Right renal cortex interstitium (tissue), 3 donors: ENCODE results near the gene TMEM30A. TPM values are rescaled to one million over a fixed set of nuclear protein-coding genes. Genes with fewer than 3 reads are reported as not detected.

Experiments used
- DNase-seq, 3 donors: peaks; one replicate each; pipeline ENCODE4 v3.0.0-alpha.2; 2013; ENCODE audit warnings: low read depth in 3 of 3, low spot score in 2 of 3
- polyA plus RNA-seq, 3 donors: library from polyadenylated mRNA; unstranded; fragments of 120-200 nt; gene quantifications; one replicate each; pipeline ENCODE4 v1.2.1, GENCODE V29; 2013; ENCODE audit not compliant: insufficient read length in 3 of 3

TMEM30A gene
- polyA plus RNA-seq, 3 donors = 125 to 137 (median 130) TPM

DNA sequence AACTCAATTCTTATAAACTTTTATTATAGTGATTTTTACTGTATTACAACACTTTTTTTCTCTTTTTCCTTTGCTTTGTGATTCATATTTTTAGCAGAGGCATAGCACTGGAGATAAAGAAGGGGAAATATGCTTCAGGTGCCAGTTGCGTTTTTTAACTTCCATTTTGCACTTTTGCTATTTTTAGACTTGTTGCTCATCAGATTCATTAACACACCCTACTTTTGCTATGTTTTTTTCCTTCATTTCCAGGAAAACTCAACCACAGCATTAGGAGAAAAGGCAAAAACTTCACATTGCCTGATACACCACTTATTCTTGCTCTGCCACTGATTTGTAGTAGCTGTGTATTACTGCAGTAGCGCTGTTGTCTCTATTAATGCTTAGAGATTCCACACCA is 8.0 kb upstream of the TMEM30A start:
- DNase-seq = no peak

DNA sequence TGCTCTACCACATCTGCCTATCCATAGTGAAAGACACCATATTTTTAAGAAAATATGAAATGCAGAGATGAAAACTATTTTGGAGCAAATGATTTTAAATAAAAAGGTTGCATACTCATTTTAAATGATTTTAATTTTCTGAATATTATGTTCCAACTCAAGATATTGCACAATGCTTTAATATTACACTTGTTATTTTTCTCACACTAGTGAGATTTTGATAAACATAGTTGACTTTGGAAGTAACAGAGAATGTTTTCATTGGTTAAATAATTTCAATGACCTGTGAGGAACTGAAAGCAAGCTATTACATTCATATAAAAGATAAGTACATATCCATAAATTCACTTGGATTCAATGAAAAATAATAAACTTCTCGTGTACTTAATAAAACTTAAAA is 7.2 kb upstream of the TMEM30A start:
- no peak for DNase-seq

GRCh38 chr6:75291331-75291730 is 6.7 kb upstream of the TMEM30A start:
- DNase-seq = no peak

GRCh38 chr6:75290136-75290945 is 5.7 kb upstream of the TMEM30A start:
- DNase-seq = no peak

GRCh38 chr6:75288023-75288422 is 3.4 kb upstream of the TMEM30A start:
- DNase-seq = no peak

- no peak for DNase-seq
Measured at GRCh38 chr6:75287424-75287823, 2.8 kb upstream of the TMEM30A start.

DNA sequence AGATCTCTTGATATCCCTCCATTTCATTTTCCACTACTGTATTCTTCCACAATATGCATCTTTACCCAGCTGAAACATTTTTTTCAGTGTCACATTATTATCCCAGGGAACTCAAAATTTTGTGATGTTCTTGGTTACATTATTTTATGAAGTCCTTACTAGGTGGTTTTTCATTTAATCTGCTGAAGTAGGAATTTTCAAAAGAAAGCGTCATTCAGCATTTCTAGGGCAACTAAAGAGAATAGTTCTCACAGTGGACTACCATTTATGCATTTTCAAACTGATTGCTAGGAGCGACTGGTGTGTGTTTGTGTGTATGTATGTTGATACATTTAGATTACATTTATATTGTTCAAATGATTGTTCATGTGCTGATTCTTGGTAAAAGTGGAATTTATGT is 2.4 kb upstream of the TMEM30A start:
- DNase-seq = no peak

GRCh38 chr6:75285283-75285639 is 669 bp upstream of the TMEM30A start:
- DNase-seq = peak in 1 of 3 donors; percentile 26

GRCh38 chr6:75283907-75284631 is 523 bp downstream of the TMEM30A start:
- DNase-seq = peak in 2 of 3 donors; percentile 35 to 67

- DNase-seq = no peak
Measured at GRCh38 chr6:75282706-75283105, 1.9 kb downstream of the TMEM30A start.

- no peak for DNase-seq
Measured at GRCh38 chr6:75281653-75282052, 2.9 kb downstream of the TMEM30A start.

- no peak for DNase-seq
Measured at GRCh38 chr6:75280131-75280855, 4.3 kb downstream of the TMEM30A start.

DNA sequence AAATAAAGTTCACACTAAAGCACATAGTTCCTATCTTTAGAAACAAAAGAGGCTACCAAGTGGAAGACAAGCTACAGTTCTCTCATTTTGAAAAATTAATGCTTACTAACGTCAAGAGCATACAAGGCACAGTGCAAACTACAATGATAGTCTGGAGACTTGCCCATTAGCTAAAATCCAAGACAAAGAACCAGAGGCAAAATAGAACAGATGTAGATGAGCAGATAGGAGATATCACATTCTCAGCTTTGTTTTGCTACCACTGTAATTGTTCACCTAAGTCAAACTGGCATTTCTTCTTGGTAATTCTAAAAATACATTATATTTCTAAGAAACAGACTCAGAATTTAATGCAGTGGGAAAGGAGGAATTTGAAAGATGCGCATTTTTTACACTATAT is 5.2 kb downstream of the TMEM30A start:
- no peak for DNase-seq

- no peak for DNase-seq
Measured at GRCh38 chr6:75278474-75279077, 6.0 kb downstream of the TMEM30A start.

DNA sequence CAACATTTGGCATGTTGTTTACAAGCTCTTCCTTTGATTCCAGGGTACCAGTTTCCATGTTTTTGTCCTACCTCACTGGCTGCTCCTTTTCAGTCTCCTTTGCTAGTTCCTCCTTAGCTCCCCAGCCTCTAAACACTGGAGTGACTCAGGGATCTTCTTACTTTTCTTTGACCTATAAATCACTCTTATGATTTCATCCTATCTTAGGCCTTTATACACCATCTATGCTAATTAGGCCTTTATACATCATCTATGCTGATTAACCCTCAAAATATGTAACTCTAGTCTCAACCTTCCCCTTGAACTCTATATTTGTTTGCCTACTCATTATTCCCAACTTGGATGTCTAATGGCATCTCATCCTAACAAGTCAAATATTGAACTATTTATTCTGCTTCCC is 9.5 kb downstream of the TMEM30A start:
- no peak for DNase-seq

DNA sequence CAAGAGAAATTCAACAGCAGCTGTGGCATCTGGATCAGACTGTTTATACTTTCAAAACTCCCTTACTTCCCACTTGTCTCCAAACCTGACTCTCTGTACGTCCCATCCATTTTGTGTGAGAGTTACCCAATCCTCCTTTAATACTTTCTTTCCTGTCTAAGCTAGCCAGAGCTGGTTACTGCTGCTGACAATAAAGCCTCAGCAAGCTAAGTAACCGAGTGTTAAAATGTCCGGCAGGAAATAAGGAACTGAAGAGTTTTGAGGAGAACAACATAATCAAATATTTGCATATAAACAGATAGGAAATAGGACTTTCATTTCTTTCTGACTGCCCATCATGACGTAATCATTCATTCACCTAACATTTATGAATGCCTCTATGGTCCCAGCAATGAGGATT is 11.6 kb downstream of the TMEM30A start:
- no peak for DNase-seq

DNA sequence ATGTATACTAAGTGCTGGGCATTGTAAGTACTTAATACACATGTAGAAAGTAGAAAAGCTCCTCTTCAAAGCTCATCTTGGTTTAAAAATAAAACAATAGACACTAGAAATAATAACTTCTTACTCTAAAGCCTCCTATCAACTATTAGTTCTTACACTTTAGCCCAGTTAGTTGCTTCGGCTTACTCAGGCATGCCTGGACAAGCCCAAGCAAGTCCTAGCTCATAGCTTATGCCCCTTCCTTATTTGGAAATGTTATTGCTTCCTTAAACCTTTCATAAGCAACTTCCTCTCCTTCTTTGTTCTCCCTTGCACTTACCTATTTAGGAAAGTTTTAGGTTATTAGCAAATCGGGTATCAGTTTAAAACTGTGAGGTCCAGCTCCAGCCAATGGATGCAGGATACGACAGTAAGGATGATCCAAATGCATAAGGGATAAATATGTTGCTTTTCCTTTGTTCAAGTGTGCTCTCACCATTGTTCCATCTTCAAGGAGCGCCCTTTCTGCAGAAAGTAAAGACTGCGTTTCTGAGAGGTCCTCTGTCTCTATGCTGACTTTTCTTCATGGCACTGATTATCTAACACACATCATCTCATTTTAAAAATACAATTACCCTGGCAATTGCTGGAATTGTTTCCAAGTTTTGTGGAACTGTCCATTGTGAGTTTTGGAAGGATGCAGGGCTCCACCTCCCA is 12.3 kb downstream of the TMEM30A start:
- DNase-seq = no peak

- no peak for DNase-seq
Measured at GRCh38 chr6:75268988-75269354, 15.6 kb downstream of the TMEM30A start.

DNA sequence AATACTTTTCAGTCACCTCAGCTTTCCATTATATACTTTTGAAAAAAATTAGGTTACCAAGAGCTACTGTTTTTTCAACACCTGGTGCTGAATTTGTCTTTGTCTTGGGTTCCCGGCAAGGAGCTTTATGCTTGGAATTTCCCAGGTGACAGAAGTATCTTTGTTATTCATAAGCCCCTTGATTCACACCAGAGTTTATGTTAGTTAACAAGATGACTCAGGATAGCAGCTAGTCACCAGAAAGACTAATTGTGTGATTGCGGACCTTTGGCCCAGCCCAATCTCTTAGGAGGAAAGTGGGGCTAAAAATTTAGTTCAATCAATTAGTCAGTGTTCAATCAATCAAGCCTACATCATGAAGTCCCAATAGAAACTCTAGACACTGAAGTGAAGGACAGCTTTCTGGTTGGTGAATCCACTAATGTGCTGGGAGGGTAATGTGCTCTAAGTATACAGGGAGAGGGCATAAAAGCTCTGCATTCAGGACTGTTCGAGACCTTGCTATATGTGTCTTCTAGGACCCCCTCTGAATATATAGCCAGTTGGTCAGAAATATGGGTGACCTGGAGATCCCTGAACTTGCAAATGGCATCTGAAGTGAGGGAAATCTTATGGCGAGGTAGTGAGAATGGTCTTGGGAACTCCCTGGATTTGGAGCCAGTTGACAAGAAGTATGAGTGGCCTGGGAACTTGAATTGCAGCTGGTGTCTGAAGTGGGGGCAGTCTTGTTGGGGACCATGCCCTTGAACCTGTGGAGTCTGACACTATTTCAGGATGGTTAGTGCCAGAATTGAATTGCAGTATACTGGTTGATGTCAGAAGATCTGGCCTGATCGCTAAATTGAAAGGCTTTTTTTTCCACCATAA is 16.2 kb downstream of the TMEM30A start:
- no peak for DNase-seq

DNA sequence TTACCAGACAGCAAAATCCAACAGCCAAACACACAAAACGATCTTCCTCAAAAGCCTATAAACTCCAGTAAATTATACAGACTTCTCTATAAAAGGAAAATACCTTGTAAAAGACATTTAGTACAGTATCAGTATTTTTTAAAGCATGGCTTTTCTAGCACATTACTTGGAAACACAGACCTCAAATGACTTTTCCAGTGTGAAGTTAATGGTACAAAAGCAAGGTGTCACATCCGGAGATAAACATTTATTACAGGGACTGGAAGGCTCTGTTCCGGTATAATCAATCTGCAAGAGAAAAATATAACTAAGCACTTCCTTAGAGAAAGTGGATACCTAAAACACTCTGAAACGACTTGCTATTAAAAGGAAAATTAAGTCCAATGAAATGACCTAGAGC is 17.1 kb downstream of the TMEM30A start:
- DNase-seq = no peak
